H1 (cell line): ENCODE data around the gene ADAMTS16. TPM values are rescaled to one million over a fixed set of nuclear protein-coding genes. Genes with fewer than 3 reads are reported as not detected.

ENCODE experiments used
- CTCF ChIA-PET: fragments of 300-600 bp; sonication (Branson Sonifier 250); formaldehyde crosslinking; loops from one replicate; lab custom pipeline; 2021; ENCODE audit not compliant: partially characterized antibody; lab: Charles Lee
- POLR2A ChIA-PET: fragments of 300-600 bp; sonication (Branson Sonifier 250); formaldehyde crosslinking; loops from one replicate; lab custom pipeline; 2021; ENCODE audit warnings: inconsistent platforms; ENCODE audit not compliant: partially characterized antibody; lab: Charles Lee
- DNase-seq, 2 experiments: peaks; one replicate each; pipeline versions ENCODE4 v3.0.0 to v3.0.0-alpha.2; 2010 to 2022; ENCODE audit warnings: low spot score in 2 of 2, low read depth in 1 of 2, mixed read lengths in 1 of 2
- FAIRE-seq: peaks from 2 replicates; lab custom pipeline; 2011; peaks lifted over from hg19 to GRCh38; lab: Jason Lieb, UNC
- H2AFZ ChIP-seq: 2 replicates; pipeline ENCODE4 v1.8.1; 2012; ENCODE audit warnings: low read length, inconsistent platforms
- H2AK5ac ChIP-seq: 2 replicates; pipeline ENCODE4 v1.6.1; 2013; ENCODE audit warnings: low read depth, low read length
- H2BK120ac ChIP-seq: replicated peaks from 2 replicates; pipeline ENCODE3; 2013; ENCODE audit warnings: low read depth, low read length, inconsistent platforms
- H2BK12ac ChIP-seq: 2 replicates; pipeline ENCODE4 v1.6.1; 2013; ENCODE audit warnings: low read depth, low read length
- H2BK15ac ChIP-seq: 2 replicates; pipeline ENCODE4 v1.6.1; 2013; ENCODE audit warnings: low read length
- H2BK20ac ChIP-seq: 2 replicates; pipeline ENCODE4 v1.6.1; 2013; ENCODE audit warnings: low read length
- H2BK5ac ChIP-seq: 2 replicates; pipeline ENCODE4 v1.6.1; 2013; ENCODE audit warnings: low read depth, low read length
- H3K14ac ChIP-seq: 2 replicates; pipeline ENCODE4 v1.6.1; 2013; ENCODE audit warnings: inconsistent platforms; ENCODE audit not compliant: insufficient read length
- H3K18ac ChIP-seq: 2 replicates; pipeline ENCODE4 v1.6.1; 2013; ENCODE audit warnings: low read length; ENCODE audit errors: extremely low read depth
- H3K23ac ChIP-seq: 2 replicates; pipeline ENCODE4 v1.6.1; 2013; ENCODE audit warnings: inconsistent platforms; ENCODE audit not compliant: insufficient read length
- H3K23me2 ChIP-seq: 2 replicates; pipeline ENCODE4 v1.6.1; 2013; ENCODE audit warnings: low read depth, low read length
- H3K27ac ChIP-seq: 2 replicates; pipeline ENCODE4 v1.6.1; 2011; ENCODE audit warnings: low read depth, low read length, inconsistent platforms
- H3K27me3 ChIP-seq, 4 experiments: replicated peaks in 1 of 4; 1 replicate in 1 of 4; 2 replicates in 3 of 4; pipeline versions ENCODE4 v1.6.1 to v1.8.1; 2011 to 2013; ENCODE audit warnings: low read length in 3 of 4, mild to moderate bottlenecking in 3 of 4, inconsistent platforms in 2 of 4, mixed read lengths in 2 of 4, moderate library complexity in 1 of 4; ENCODE audit not compliant: control insufficient read depth in 3 of 4, insufficient read depth in 3 of 4; ENCODE audit errors: extremely low read depth in 1 of 4
- H3K36me3 ChIP-seq, 4 experiments: 2 replicates each; pipeline versions ENCODE4 v1.6.1 to v1.8.1; 2011 to 2013; ENCODE audit warnings: mild to moderate bottlenecking in 4 of 4, low read length in 3 of 4, moderate library complexity in 2 of 4, control low read depth in 1 of 4, inconsistent platforms in 1 of 4; ENCODE audit not compliant: insufficient read depth in 4 of 4, control insufficient read depth in 2 of 4
- H3K4ac ChIP-seq: replicated peaks from 2 replicates; pipeline ENCODE3; 2013; ENCODE audit warnings: low read length, low read depth, mixed read lengths, inconsistent platforms; ENCODE audit not compliant: insufficient read length
- H3K4me1 ChIP-seq, 4 experiments: replicated peaks in 1 of 4; 1 replicate in 1 of 4; 2 replicates in 3 of 4; pipeline versions ENCODE4 v1.6.1 to v1.8.1; 2011 to 2013; ENCODE audit warnings: low read length in 3 of 4, inconsistent platforms in 2 of 4, mixed read lengths in 1 of 4; ENCODE audit not compliant: insufficient read depth in 4 of 4, control insufficient read depth in 3 of 4
- H3K4me2 ChIP-seq, 2 experiments: 2 replicates each; pipeline versions ENCODE4 v1.6.1 to v1.8.1; 2011 to 2013; ENCODE audit warnings: low read depth in 2 of 2, low read length in 2 of 2, control low read depth in 1 of 2, inconsistent platforms in 1 of 2, mild to moderate bottlenecking in 1 of 2; ENCODE audit not compliant: insufficient read depth in 1 of 2
- H3K4me3 ChIP-seq, 4 experiments: fragments of 200-600, 300-600 bp in 1 of 4; sonication (generic), shearing (Covaris generic), sonication (Bioruptor Twin) in 1 of 4; 2 replicates each; pipeline versions ENCODE4 v1.5.1 to v1.8.1; 2011 to 2016; ENCODE audit warnings: low read length in 4 of 4, low read depth in 3 of 4, control low read depth in 2 of 4, inconsistent platforms in 2 of 4, mild to moderate bottlenecking in 2 of 4, mixed read lengths in 1 of 4, moderate library complexity in 1 of 4; ENCODE audit not compliant: insufficient read depth in 2 of 4; ENCODE audit errors: extremely low read depth in 1 of 4
- H3K56ac ChIP-seq: replicated peaks from 2 replicates; pipeline ENCODE3; 2013; ENCODE audit warnings: low read depth, mild to moderate bottlenecking, mixed read lengths, low read length, inconsistent platforms; ENCODE audit not compliant: insufficient read length
- H3K79me1 ChIP-seq: 2 replicates; pipeline ENCODE4 v1.6.1; 2013; ENCODE audit warnings: low read depth, low read length, control low read depth
- H3K79me2 ChIP-seq, 2 experiments: 2 replicates each; pipeline versions ENCODE4 v1.6.1 to v1.8.1; 2012 to 2013; ENCODE audit warnings: low read length in 2 of 2, mild to moderate bottlenecking in 2 of 2, inconsistent platforms in 1 of 2; ENCODE audit not compliant: insufficient read depth in 2 of 2, control insufficient read depth in 1 of 2
- H3K9ac ChIP-seq, 4 experiments: replicated peaks in 1 of 4; 1 replicate in 1 of 4; 2 replicates in 3 of 4; pipeline versions ENCODE4 v1.6.1 to v1.8.1; 2011 to 2013; ENCODE audit warnings: low read depth in 3 of 4, low read length in 3 of 4, control low read depth in 2 of 4, mild to moderate bottlenecking in 2 of 4, moderate library complexity in 2 of 4, inconsistent platforms in 1 of 4; ENCODE audit errors: extremely low read depth in 1 of 4
- H3K9me3 ChIP-seq, 2 experiments: 2 replicates each; pipeline versions ENCODE4 v1.6.1 to v1.8.1; 2012 to 2013; ENCODE audit warnings: mild to moderate bottlenecking in 2 of 2, moderate library complexity in 2 of 2, control low read depth in 1 of 2, inconsistent platforms in 1 of 2, low read depth in 1 of 2, low read length in 1 of 2, mixed read lengths in 1 of 2; ENCODE audit not compliant: insufficient read depth in 2 of 2
- H4K20me1 ChIP-seq, 2 experiments: replicated peaks in 1 of 2; 2 replicates each; pipeline versions ENCODE3 to v1.8.1; 2011 to 2013; ENCODE audit warnings: inconsistent platforms in 2 of 2, low read length in 2 of 2, mild to moderate bottlenecking in 1 of 2; ENCODE audit not compliant: insufficient read depth in 2 of 2, control insufficient read depth in 1 of 2
- H4K5ac ChIP-seq: 2 replicates; pipeline ENCODE4 v1.6.1; 2013; ENCODE audit warnings: low read length, low read depth, mixed read lengths, inconsistent platforms; ENCODE audit not compliant: insufficient read length
- H4K8ac ChIP-seq: 2 replicates; pipeline ENCODE4 v1.8.0; 2013; ENCODE audit warnings: mild to moderate bottlenecking, moderate library complexity, low read length, inconsistent platforms; ENCODE audit not compliant: insufficient read depth; ENCODE audit errors: extremely low read depth
- H4K91ac ChIP-seq: replicated peaks from 2 replicates; pipeline ENCODE3; 2013; ENCODE audit warnings: low read length, mixed read lengths, inconsistent platforms; ENCODE audit not compliant: insufficient read length
- BCL11A ChIP-seq, 2 experiments: IDR thresholded peaks; one replicate each; pipeline ENCODE4 v1.6.1; 2011; ENCODE audit warnings: low read depth in 2 of 2, low read length in 2 of 2, mild to moderate bottlenecking in 2 of 2
- CREB1 ChIP-seq: IDR thresholded peaks from 2 replicates; pipeline ENCODE4 v1.6.1; 2012; ENCODE audit warnings: inconsistent platforms
- EP300 ChIP-seq, 2 experiments: IDR thresholded peaks; 1 replicate in 1 of 2; 2 replicates in 1 of 2; pipeline ENCODE4 v1.6.1; 2011 to 2012; ENCODE audit warnings: low read depth in 2 of 2, low read length in 2 of 2, mild to moderate bottlenecking in 2 of 2, borderline replicate concordance in 1 of 2, inconsistent platforms in 1 of 2, moderate library complexity in 1 of 2
- EZH2 ChIP-seq: fragments of 200-600 bp; sonication (generic); IDR thresholded peaks from 2 replicates; pipeline ENCODE4 v1.7.1; 2012; ENCODE audit warnings: low read depth, mild to moderate bottlenecking, moderate library complexity, low read length, inconsistent platforms; ENCODE audit not compliant: severe bottlenecking
- GABPA ChIP-seq: IDR thresholded peaks from 2 replicates; pipeline ENCODE4 v1.6.1; 2011; ENCODE audit warnings: mild to moderate bottlenecking, low read length, moderate library complexity, borderline replicate concordance; ENCODE audit not compliant: insufficient read depth
- JUN ChIP-seq: IDR thresholded peaks from 2 replicates; pipeline ENCODE4 v1.6.1; 2011; ENCODE audit warnings: low read depth, mild to moderate bottlenecking, improper control_type of control experiment, low read length
- MAFK ChIP-seq: IDR thresholded peaks from 2 replicates; pipeline ENCODE4 v1.6.1; 2012; ENCODE audit warnings: low read depth, mild to moderate bottlenecking, improper control_type of control experiment, low read length
- NANOG ChIP-seq: IDR thresholded peaks from 2 replicates; pipeline ENCODE4 v1.6.1; 2011; ENCODE audit warnings: low read length, low read depth, mild to moderate bottlenecking, inconsistent platforms; ENCODE audit not compliant: insufficient read depth, poor library complexity, severe bottlenecking
- RAD21 ChIP-seq, 2 experiments: IDR thresholded peaks in 1 of 2; conservative IDR thresholded peaks in 1 of 2; 2 replicates each; pipeline ENCODE4 v1.6.1; 2011; ENCODE audit warnings: low read depth in 2 of 2, low read length in 2 of 2, improper control_type of control experiment in 1 of 2, inconsistent platforms in 1 of 2, mild to moderate bottlenecking in 1 of 2, moderate library complexity in 1 of 2
- RFX5 ChIP-seq: IDR thresholded peaks from 2 replicates; pipeline ENCODE4 v1.6.1; 2011; ENCODE audit warnings: low read depth, low read length, improper control_type of control experiment, borderline replicate concordance
- SP4 ChIP-seq: IDR thresholded peaks from 2 replicates; pipeline ENCODE4 v1.6.1; 2012; ENCODE audit warnings: low read length, inconsistent platforms
- TAF7 ChIP-seq: optimal IDR thresholded peaks from 2 replicates; pipeline ENCODE3; 2011; ENCODE audit warnings: low read depth, mild to moderate bottlenecking, inconsistent platforms, low read length, moderate library complexity, borderline replicate concordance
- TEAD4 ChIP-seq: IDR thresholded peaks from 2 replicates; pipeline ENCODE4 v1.6.1; 2012; ENCODE audit warnings: low read depth, low read length, inconsistent platforms, mixed read lengths
- WGBS, 2 experiments: shearing (Covaris generic) in 1 of 2; methylation state at CpG; one replicate each; pipeline versions ENCODE4 v1.1.6 to v1.1.7; 2013 to 2015; ENCODE audit warnings: low lambda C conversion rate in 2 of 2, mixed read lengths in 2 of 2, inconsistent platforms in 1 of 2, low coverage in 1 of 2, missing lambda C conversion rate in 1 of 2; ENCODE audit not compliant: insufficient replicate concordance in 2 of 2, insufficient coverage in 1 of 2, insufficient read length in 1 of 2; ENCODE audit errors: extremely low coverage in 1 of 2, missing lambda C conversion rate in 1 of 2; 5-methylcytosine and 5-hydroxymethylcytosine counted together
- polyA plus RNA-seq, 7 experiments: library from polyadenylated mRNA; depleted of rRNA in 3 of 7; stranded (reverse) in 5 of 7; unstranded in 2 of 7; fragments of >200 nt in 5 of 7; fragments of 200-250 nt in 2 of 7; gene quantifications; 1 replicate in 5 of 7; 2 replicates in 1 of 7; 4 replicates in 1 of 7; pipeline versions ENCODE4 v1.2.1 to v1.2.3, GENCODE V29; 2011 to 2013; ENCODE audit warnings: missing spikeins in 2 of 7, mixed read lengths in 2 of 7
- total RNA-seq: library from RNA; stranded (reverse); fragmentation: NEBNext Ultra II Directional; extraction: Animal tissue kit (Norgen Biotek cat#: 25700); gene quantifications from 2 replicates; pipeline ENCODE4 v1.2.1, GENCODE V29; 2021

Gene ADAMTS16
- total and polyA plus RNA-seq, 2 of the 8 experiments (the other 6 are each of a cell fraction or from before 2014, with no cell fraction given): 3.7 to 16.0 TPM

- H3K4me3 ChIP-seq: no peak overlapping the region
- no peak overlapping the region for H3K4me2 ChIP-seq
- H2BK15ac ChIP-seq: no peak overlapping the region
- H3K79me2 ChIP-seq: no peaks in the 10 kb centered on the region
- no peak overlapping the region for H3K4ac ChIP-seq
- H3K79me1 ChIP-seq: no peaks in the 10 kb centered on the region; the same call in 1 of the 2 replicates
- H3K9ac ChIP-seq: no peak overlapping the region
- H3K27me3 ChIP-seq: no peaks in the 10 kb centered on the region
- H2AK5ac ChIP-seq: no peak overlapping the region
- 88% methylated on average over 1 of the region's 1 CpG; no CpG with 5 or more reads in 1 of the 2 experiments for WGBS, 2 experiments
- H3K4me1 ChIP-seq: peaks cover 0 to 3% (median 1%) of the 10 kb centered on the region in 4 experiments; a peak in 2 of 7 replicates
- H2BK20ac ChIP-seq: no peak overlapping the region
- no peak overlapping the region for H4K5ac ChIP-seq
- no peak overlapping the region for H2BK5ac ChIP-seq
- no peak overlapping the region for H2BK12ac ChIP-seq
- H4K91ac ChIP-seq: no peak overlapping the region
- H3K14ac ChIP-seq: no peak overlapping the region
- no peaks in the 10 kb centered on the region; the same call in 1 of the 2 replicates for H3K23me2 ChIP-seq
- DNase-seq (no peak), FAIRE-seq (no peak)
- no peak overlapping the region for H3K23ac ChIP-seq
- H4K8ac ChIP-seq: no peak overlapping the region
- no peak overlapping the region for H2BK120ac ChIP-seq
- H2AFZ ChIP-seq: no peak overlapping the region
- no peaks in the 10 kb centered on the region for H3K36me3 ChIP-seq
- no peak overlapping the region for H3K56ac ChIP-seq
- CTCF ChIA-PET: interaction anchor here (0.6 kb wide), 1 partner anchor 88 kb away, joined by 3 read pairs; no protein-coding TSS in a partner anchor
- no peak overlapping the region for H3K27ac ChIP-seq
- no peaks in the 10 kb centered on the region for H3K9me3 ChIP-seq
- H4K20me1 ChIP-seq: no peaks in the 10 kb centered on the region
- POLR2A ChIA-PET: no interaction called here
- H3K18ac ChIP-seq: no peak overlapping the region
- no peak for TF ChIP-seq SP4
- no peak for TF ChIP-seq TAF7
- no peak for TF ChIP-seq EP300 (IDR thresholded peaks at IDR 0.05; ENCODE audit: borderline replicate concordance in 1 of 2, low read depth in 2 of 2, low read length in 2 of 2)
- no peak for TF ChIP-seq CREB1
- no peak for TF ChIP-seq GABPA
- no peak for TF ChIP-seq RFX5
- TF ChIP-seq NANOG: no peak
- TF ChIP-seq TEAD4: no peak
- TF ChIP-seq RAD21 (IDR thresholded peaks at IDR 0.05 in 1 of 2, conservative IDR thresholded peaks at IDR 0.05 in 1 of 2; ENCODE audit: low read depth in 2 of 2, low read length in 2 of 2): no peak
- no peak for TF ChIP-seq EZH2
- no peak for TF ChIP-seq MAFK
- no peak for TF ChIP-seq BCL11A (IDR thresholded peaks at IDR 0.05; ENCODE audit: low read depth in 2 of 2, low read length in 2 of 2)
- no peak for TF ChIP-seq JUN
Measured at GRCh38 chr5:5217371-5217770, 77.2 kb downstream of the ADAMTS16 start.
